ENCODE results near the gene SLC37A2.

SLC37A2 gene

DNA sequence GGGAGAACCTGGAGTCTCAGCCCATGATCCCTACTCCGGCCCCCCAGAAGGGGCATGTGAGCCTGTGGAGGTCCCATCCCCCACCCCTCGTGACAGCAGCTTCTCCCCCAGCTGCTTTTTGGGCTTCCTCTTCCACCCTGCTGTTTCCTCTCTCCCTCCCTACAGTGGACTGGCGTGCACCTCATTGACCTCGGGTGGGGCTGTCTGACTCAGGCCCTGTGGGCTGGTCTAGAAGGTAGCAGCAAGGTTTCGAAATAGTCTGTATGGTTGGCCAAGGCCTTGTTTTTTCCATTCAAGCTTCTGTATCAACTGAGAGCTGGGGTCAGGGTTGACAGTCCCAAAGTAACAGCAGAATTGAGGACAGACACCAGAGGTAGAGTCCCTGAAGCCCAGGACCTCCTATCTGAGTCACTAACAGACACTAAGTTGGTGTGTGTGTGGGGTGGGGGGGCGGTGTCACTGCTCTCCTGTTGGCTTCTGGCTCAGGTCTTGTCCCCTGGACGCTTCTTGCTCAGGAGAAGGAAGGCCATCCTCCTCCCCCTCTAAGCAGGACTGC lies 7.7 kb downstream of the SLC37A2 start:
- no peak for DNase-seq (ENCODE audit: low read depth in 4 of 4, low spot score in 1 of 4)

DNA sequence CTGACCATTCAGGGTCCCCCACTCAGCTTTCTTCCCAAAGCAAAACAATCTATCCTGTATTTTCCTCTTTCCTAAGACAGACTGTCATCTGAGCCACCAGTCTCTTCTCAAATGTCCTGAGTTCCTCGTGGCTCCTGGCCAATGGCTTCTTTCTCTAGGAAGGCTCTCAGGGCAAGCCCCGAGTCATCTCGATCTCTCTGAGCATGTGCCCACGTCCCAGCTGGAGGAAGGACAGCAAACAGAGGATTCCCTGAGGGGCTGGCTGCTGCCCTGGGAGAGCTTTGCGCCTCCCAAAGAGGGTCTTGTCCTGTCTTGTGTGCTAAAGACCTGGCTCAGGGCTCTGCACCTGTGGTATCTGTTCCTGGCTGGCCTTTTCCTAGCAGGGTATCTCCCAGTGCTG lies 8.3 kb downstream of the SLC37A2 start:
- DNase-seq (ENCODE audit: low read depth in 4 of 4, low spot score in 1 of 4): no peak

DNA sequence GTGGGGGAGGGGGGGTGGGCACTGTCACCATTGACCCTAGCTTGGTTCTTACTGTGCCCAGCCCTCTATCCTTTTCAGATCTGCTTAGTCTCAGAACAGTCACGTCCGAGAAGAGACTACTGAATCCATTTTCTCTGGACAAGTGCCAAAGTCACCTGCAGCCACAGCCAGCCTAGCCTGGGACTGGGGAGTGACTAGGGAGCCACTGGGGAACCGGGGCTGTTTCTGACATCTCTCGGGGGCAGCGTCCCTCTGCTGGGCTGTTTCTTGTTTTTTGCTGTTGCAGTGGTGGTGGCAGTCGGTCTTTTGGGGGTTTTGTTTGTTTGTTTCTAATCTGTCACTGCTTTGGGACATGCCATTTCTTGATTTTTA lies 8.7 kb downstream of the SLC37A2 start:
- DNase-seq (ENCODE audit: low read depth in 4 of 4, low spot score in 1 of 4): no peak

DNA sequence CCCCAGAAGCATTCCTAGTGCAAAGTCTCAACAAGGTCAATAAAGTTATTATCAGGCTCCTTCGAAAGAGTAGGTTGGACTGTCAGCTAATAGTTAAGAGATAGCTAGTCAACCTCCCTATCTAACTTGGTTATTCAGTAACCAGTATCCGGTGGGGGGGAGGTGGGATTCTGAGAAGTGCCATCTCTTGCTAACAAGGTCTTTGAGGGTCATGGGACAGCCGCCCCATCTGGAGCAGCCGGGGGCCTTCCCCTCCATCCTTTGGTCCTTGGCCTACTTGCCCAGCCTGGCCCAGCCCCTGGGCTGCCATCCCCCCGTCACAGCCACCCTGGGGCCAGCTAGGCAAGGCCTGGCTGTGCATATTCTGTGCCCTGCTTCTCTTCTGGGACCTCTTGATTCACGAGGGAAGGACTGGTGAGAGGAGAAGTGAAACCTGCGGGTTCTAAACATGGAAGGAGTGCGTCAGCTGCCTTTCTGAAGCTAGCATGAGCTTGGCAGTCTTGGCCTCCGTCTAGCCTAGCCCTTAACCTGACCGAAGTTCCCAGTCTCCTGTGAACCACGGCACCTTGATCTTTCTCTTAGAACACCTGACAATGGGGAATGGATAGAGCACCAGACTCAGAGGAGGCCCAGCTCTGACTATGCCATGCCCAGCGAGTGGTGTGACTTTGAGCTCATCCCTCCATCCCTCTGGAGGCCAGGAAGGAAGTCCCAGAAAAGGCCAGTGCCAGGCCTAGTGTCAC lies 9.3 kb downstream of the SLC37A2 start:
- no peak for DNase-seq (ENCODE audit: low read depth in 4 of 4, low spot score in 1 of 4)

DNA sequence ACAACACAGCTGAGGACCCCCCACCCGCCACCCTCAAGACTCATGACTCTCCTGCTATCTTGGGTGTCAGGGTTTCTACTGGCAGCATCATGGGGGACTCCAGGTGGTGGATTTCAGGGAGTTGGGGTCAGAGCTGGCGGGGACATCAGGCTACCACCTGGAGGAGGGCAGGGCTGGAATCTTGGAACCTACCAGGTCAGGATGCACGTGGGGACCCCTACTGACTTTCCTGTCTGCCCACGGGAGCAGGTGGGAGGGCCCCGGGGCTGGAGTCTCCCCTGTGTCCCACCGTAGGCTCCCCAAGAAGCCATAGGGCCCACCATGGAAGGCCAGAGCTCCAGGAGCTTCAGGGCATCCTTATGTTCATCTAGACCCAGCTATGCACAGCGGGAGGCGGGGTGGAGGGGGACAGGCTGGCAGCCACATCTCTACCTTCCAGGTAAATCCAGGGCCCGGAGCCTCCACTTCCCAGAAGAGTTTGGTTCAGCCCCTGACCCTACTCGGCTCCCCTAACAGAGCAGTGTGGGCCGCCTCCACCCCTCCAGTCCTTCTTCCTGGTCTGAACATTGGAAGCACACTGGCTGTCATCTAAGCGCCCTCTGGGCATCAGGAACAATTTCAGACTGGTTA lies 10.0 kb downstream of the SLC37A2 start:
- DNase-seq (ENCODE audit: low read depth in 4 of 4, low spot score in 1 of 4): no peak

DNA sequence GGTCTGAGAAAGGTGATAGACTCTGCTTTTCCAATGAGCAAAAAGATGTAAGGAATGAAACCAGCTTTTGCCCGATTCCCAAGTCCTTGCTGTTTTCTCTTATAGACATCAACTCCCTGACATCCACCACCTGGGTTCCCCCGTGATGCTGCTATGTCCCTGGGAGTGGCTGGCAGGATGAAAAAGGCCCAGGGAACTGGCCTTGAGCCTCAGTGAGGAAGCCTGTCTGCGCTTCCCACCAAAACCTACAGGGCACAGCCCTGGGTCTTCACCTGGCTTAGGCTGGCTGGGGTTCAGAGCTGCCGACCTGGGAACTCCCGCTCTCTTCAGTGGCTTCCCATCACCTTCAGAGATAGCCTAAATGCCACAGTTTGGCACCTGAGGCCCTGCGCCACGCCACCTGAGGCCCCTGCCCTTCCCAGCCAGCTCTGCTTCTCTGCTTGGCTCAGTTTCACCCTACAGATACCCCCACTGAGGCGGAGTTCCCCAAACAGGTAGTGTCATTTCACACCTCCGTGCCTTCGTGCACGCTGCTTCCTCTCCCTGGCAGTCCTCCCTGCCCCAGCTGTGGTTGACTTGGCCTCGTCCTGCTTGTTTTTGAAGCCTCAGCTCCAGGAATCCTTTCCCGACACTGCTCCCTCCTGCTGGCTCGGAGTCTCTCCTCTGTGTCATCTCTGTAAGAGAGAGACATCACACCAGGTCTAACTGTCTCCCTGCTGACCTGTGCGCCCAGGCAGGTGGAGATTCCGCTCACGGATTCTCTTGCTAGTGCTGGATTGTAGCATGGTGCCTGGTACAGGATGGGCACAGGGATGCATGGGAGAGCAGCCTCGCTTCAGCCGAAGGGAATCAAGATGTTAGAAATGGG lies 10.7 kb downstream of the SLC37A2 start:
- no peak for DNase-seq (ENCODE audit: low read depth in 4 of 4, low spot score in 1 of 4)

DNA sequence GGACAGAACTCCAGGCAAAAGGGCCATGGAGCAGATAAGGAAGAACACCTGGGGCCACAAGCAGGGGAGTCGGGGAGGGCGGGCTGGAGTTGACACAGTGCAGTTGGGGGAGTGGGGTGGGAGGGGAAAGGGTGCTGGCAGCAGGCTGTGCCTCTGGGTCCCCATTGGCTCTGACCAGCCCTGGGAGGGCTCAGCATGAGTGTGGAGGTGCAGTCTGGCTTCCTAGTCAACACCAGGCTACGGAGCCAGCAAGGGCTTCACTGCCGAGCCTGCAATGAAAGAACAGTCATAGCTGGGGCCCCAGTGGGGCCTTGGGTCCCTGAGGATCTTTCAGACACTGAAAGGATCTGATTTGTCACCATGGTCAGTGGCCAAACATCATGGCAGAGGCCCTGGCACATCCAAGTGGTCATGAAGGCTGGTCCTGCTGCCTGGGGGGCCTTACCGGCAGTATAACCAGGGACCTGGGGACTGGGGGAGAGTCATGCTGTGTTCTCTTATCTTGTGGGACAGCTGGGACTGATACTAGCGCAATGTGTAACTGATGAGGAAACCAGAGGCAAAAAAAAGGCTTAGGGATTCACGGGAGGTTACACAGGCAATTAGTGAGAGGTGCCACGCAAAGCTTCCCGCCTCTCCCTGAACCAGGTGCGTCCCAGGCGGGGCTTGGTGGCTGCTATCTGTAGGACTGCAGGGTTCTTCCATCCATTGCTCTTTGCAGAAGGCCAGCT lies 11.6 kb downstream of the SLC37A2 start:
- no peak for DNase-seq (ENCODE audit: low read depth in 4 of 4, low spot score in 1 of 4)

DNA sequence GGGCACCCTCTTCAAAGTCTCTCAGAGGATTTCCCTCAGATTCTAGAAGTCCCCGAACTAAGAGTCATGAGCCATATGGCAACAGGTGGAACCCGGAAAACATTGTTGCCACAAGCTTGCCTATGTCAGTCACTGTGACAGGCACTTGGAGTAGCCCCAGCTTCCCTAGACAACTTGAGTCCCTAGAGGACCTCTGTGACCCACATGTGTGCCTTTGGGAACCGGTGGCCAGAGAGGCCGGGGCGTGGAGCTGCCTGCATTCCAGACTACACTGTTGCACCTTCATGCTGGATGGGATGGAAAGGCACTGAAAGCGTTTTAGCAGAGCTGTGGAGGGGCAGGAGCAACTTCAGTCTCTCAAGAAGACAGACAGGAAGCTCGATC lies 12.1 kb downstream of the SLC37A2 start:
- no peak for DNase-seq (ENCODE audit: low read depth in 4 of 4, low spot score in 1 of 4)

DNA sequence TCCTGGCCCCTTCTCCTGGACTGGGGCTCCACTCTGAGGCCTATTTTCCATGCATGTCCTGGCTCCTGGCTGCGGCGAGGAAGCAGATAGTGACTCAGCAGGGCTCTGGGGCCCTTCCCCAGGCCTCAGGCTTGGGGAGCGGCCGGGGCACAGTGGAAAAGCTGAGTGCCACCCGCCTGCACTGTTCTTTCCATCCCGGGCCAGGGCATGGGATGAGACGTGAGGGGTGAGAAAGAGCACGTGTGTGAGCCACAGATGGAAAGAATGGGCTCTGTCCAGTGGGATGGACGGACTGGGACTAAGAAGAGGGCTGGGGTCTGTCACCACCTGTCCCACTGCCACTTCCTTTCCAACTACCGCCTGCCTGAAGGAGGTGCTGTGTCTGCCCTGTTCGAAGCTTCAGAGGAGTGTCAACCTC lies 12.8 kb downstream of the SLC37A2 start:
- DNase-seq (ENCODE audit: low read depth in 4 of 4, low spot score in 1 of 4): no peak

DNA sequence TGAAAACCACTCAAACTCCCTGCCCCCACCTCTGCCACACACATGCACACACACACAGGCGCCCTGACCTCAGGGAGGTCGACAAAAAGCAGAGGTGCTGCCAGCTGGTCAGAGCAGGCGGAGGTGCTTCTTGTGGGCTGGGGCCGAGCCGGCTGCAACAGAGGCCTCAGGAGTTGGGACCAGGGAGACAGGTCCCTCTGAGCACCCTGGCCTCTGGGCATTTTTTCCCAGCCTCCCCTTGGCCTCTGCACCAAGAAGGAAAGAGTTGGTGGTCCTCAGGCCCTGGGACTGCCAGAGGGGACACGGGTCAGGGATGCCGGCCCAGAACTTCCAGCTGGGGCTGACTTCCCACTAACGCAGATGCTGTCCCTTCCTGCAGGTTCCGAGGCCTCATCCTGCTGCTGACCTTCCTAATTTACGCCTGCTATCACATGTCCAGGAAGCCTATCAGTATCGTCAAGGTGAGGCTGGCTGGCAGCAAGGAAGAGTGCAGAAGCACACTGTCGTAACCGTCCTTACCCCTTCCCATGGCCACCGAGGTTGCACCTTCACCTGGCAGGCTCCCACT lies 13.4 kb downstream of the SLC37A2 start:
- DNase-seq (ENCODE audit: low read depth in 4 of 4, low spot score in 1 of 4): no peak

DNA sequence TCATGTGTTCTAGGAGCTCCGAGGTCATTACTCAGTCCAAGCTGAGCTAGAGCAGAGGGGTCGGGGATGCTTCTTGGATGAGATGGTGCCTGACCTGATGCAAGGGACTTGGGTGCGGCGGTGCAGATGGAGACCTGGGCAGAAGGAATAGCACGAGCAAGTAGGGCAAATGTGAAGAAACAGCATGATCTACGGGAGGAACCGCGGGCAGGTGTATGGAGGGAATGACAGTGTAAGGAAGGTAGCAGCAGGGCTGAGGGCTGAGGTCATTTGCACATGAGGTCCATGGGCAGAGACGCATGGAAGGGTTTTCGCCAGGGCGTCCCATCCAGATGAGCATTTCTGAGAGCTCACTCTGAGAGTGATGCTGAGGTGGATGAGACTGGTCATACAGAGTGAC lies 14.9 kb downstream of the SLC37A2 start:
- no peak for DNase-seq (ENCODE audit: low read depth in 4 of 4, low spot score in 1 of 4)

DNA sequence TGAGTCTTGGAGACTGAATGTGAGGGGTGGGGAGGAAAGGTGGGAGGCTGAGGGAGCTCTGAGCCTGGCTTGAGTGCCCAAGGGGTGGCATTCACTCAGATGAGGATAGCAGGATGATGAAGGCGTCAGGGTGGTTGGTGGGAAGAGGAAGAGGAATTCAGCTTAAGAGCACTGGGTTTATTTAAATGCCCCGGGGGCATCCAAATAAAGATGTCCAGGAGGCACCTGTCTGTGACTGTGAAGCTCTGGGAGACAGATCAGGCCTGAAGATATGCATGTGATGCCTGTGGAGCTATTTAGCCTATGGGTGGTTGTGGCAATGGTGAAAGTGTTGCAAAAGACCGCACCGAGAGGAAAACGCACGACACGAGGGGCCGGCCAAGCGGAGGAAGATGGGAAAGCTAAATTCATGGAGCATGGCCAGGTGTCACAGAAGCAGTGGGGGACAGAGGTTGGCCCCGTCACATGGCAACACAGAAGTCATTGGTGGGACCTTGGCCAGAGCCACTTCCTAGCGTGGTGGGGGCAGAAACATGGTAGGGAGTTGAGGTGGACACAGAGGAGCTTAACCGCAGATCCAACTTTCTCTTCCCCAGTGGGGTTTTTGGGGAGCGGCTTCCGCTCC lies 15.5 kb downstream of the SLC37A2 start:
- no peak for DNase-seq (ENCODE audit: low read depth in 4 of 4, low spot score in 1 of 4)

DNA sequence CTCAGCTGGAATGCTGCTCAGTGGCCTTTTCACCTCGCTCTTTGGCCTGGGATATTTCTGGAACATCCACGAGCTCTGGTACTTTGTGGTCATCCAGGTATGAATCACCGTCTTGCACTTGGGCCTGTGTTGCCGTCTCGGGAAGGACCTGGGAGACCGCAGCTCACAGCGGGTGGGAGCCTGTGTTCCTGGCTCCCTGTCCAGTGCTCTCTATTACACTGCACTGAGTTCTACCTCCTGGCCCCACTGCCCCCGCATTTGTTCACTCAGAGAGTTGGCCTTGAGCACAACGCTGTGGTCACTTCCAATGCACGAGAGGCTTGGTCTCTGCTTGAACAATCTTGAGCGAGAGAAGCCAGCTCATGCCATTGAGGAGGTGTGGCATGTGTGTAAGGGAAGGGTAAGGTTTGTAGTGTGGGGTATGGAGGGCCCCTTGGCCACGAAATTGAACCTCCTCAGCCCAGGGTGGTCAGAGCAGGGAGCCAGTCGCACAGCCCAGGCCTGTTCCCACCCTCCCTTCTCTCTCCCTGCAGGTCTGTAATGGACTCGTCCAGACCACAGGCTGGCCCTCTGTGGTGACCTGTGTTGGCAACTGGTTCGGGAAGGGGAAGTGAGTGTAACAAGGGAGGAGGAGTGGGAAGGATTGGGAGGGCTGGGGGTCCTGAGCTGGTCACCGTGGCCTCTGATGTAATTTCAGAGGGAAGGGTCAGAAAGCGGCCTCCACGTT lies 16.2 kb downstream of the SLC37A2 start:
- no peak for DNase-seq (ENCODE audit: low read depth in 4 of 4, low spot score in 1 of 4)

DNA sequence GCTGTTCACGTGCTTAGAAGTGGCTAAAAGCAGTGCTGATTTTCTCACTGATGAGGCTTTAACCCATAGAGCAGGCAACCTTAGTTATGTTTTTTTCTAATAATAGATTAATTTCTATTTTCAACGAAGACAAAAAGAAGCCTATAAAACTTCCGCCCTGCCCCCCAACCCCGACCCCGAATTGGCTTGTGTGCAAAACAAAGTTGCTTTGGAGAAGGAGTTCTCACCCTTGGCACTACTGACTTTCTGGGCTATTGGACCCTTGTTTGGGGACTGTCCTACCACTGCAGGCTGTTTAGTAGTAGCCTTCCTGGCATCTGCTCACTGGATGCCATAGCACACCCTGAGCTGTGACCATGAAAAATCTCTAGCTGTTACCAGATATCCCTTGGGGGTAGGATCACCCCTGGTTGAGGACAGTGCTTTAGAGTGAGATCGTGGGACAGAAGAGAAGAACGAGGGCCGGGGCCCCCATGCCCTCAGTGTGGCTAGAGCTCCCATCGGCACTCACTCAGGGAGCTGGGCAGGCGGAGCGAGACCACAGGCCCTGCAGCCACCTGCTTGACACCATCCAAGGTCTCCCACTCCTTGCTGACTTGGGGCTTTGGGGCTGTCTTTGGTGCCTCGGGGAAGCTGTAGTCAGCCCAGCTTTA lies 16.9 kb downstream of the SLC37A2 start:
- no peak for DNase-seq (ENCODE audit: low read depth in 4 of 4, low spot score in 1 of 4)

DNA sequence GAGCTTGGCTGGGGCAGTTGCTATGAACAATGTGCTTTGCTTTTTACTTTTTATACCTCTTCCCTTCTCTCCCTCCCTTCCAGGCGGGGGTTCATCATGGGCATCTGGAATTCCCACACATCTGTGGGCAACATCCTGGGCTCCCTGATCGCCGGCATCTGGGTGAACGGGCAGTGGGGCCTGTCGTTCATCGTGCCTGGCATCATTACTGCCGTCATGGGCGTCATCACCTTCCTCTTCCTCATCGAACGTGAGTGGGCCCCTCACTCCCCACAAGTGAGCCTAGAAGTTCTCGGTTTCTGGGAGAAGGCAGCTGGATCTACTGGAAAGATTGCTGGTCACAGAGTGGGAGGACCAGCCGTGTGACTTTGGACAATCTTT lies 17.4 kb downstream of the SLC37A2 start:
- DNase-seq (ENCODE audit: low read depth in 4 of 4, low spot score in 1 of 4): no peak

DNA sequence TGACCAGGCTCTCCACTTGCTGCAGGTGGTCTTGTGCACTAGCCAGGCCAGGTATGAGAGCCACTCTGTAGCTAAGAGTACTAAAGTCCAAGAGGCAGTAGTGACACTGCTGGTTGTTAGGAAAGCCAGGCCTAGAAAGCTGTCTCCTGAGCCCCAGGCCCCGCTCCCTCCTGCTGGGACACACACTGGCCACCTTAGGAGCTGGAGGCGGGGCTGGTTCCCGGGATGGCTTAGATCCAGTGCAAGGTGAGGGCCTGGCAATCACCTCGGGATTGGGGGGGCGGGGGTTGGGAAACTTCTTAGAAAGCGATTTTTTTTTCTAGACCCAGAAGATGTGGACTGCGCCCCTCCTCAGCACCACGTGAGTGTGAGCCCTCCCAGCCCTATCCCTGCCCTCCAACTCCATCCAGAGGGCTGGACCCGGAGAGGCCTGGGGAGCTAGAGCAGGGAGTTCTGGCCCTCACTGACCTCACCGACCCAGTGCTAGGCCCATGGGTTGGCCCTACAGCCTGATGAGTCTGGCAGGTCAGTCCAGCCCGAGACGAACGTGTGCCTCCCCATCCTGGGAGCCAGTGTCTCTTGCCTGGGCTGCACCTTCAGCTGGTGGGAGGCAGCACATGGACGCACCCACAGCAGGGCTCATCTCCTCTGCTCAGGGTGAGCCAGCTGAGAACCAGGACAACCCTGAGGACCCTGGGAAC lies 18.1 kb downstream of the SLC37A2 start:
- no peak for DNase-seq (ENCODE audit: low read depth in 4 of 4, low spot score in 1 of 4)

DNA sequence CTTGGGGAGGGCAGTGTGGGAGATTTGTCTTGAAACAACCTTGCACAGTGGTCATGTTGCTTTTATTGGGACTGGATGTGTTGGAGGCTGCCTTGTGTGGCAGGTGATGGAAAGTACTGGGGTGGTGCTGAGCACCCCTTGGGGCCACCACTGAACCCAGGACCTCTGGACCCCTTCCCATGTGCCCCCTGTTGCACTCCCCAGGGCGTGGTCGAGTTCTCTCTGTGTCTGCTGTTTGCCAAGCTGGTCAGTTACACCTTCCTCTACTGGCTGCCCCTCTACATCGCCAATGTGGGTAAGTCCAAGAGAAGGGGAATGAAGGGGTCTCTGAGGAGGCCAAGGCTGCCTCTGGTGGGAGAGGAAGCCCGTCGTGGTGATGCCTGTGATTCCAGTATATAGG lies 18.9 kb downstream of the SLC37A2 start:
- no peak for DNase-seq (ENCODE audit: low read depth in 4 of 4, low spot score in 1 of 4)

DNA sequence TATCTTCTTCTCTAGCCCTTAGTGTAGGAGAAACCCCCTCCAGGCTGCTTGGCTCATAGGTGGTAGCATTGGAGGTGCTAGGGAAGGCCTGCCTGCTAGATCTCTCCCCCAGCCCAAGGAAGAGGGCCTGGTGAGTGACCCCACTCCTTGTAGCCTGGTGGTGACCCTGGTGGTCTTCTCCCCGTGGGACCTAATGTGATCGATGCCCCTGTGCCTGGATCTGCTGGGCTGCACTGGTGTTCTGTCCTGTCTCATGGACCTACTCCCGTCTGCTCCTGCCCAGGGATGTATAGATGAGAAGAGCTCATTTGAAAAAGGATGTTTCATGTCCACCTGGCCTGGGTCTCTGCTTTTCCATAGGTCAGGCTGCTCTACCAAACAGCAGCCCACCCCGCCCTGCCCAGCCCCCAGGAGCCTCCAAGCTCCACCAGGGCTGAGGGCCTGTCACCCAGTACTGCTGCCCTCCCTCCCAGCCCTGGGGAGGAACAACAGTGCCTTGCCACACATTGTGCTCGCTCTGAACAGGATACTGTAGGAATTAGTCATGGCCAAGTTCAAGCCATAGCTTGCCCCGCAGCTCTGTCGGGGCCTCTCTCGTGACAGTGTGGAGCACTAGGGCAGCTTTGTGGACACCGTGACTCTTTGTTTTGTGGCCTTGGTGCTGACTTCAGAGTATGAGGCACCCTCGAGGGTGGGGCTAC lies 19.7 kb downstream of the SLC37A2 start:
- DNase-seq (ENCODE audit: low read depth in 4 of 4, low spot score in 1 of 4): no peak

Data from stimulated activated CD4-positive, alpha-beta T cell treated with anti-CD3 and anti-CD28 coated beads, Interleukin-1b, Interleukin-23, amount 100 ng/mL, for 24 hours (primary cell).